COLO829 (cell line): ENCODE data around the gene PARVB.

Source experiments
- DNase-seq: peaks from one replicate; pipeline ENCODE4 v3.0.0; 2012; ENCODE audit warnings: low spot score

Gene PARVB

GRCh38 chr22:44202261-44202789, 178.2 kb downstream of the PARVB start:
- DNase-seq = no peak

GRCh38 chr22:44203203-44203602, 179.1 kb downstream of the PARVB start:
- no peak for DNase-seq

GRCh38 chr22:44204739-44205515, 180.8 kb downstream of the PARVB start:
- no peak for DNase-seq

GRCh38 chr22:44205516-44206329, 181.6 kb downstream of the PARVB start:
- DNase-seq = no peak

GRCh38 chr22:44206330-44206645, 182.2 kb downstream of the PARVB start:
- DNase-seq = no peak

- no peak for DNase-seq
Measured at GRCh38 chr22:44206696-44207095, 182.6 kb downstream of the PARVB start.

- no peak for DNase-seq
Measured at GRCh38 chr22:44207173-44207980, 183.3 kb downstream of the PARVB start.

- DNase-seq = no peak
Measured at GRCh38 chr22:44207981-44208317, 183.8 kb downstream of the PARVB start.

GRCh38 chr22:44209343-44209742, 185.2 kb downstream of the PARVB start:
- DNase-seq = no peak

- DNase-seq = no peak
Measured at GRCh38 chr22:44210722-44211121, 186.6 kb downstream of the PARVB start.

- no peak for DNase-seq
Measured at GRCh38 chr22:44211256-44211945, 187.3 kb downstream of the PARVB start.

GRCh38 chr22:44211946-44212930, 188.1 kb downstream of the PARVB start:
- DNase-seq = no peak

GRCh38 chr22:44212936-44213335, 188.8 kb downstream of the PARVB start:
- DNase-seq = no peak

GRCh38 chr22:44213489-44214043, 189.5 kb downstream of the PARVB start:
- DNase-seq = no peak

- no peak for DNase-seq
Measured at GRCh38 chr22:44214187-44214586, 190.1 kb downstream of the PARVB start.

- no peak for DNase-seq
Measured at GRCh38 chr22:44214764-44215163, 190.7 kb downstream of the PARVB start.

GRCh38 chr22:44215287-44215686, 191.2 kb downstream of the PARVB start:
- DNase-seq = no peak

- DNase-seq = no peak
Measured at GRCh38 chr22:44217346-44217745, 193.2 kb downstream of the PARVB start.

GRCh38 chr22:44218071-44218470, 194.0 kb downstream of the PARVB start:
- no peak for DNase-seq

GRCh38 chr22:44219101-44219870, 195.2 kb downstream of the PARVB start:
- no peak for DNase-seq
